Measurements from ENCODE around the gene C2CD4D. TPM values are rescaled to one million over a fixed set of nuclear protein-coding genes. Genes with fewer than 3 reads are reported as not detected.

The C2CD4D gene
- total RNA-seq, 1 donor from 2014 or later, result 1.3 TPM

DNA sequence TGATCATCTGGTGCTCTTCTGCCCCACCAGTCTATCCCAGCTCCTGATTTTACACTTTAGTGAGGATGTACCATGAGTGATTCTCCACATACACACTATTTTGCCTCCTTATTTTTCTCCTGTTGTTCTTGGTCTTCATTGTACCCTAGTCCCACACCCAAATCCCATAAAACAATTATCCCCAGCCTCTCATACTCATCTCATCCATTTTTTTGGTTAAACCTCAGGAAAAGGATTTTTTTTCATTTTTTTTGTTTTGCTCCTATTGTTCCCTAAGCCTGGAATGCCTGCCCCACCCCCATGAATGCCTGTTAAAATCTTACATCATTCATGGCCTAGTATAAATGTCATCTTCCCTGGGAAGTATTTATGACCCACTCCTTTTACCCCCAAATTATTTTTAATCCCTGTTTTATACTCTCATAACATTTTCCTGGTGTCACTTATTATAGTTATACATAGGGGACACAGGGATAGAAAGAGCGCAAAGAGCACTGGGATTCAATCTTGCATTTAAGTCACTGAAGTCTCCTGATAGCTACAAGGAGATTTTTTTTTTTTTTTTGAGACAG lies 29.5 kb downstream of the C2CD4D start:
- H3K27ac Mint-ChIP-seq, result no peak overlapping the region
- no peak for DNase-seq (ENCODE audit: low spot score, unreplicated experiment)
- H3K36me3 Mint-ChIP-seq (ENCODE audit: insufficient read depth), result no peaks in the 10 kb centered on the region
- TF ChIP-seq, protein P1, sequence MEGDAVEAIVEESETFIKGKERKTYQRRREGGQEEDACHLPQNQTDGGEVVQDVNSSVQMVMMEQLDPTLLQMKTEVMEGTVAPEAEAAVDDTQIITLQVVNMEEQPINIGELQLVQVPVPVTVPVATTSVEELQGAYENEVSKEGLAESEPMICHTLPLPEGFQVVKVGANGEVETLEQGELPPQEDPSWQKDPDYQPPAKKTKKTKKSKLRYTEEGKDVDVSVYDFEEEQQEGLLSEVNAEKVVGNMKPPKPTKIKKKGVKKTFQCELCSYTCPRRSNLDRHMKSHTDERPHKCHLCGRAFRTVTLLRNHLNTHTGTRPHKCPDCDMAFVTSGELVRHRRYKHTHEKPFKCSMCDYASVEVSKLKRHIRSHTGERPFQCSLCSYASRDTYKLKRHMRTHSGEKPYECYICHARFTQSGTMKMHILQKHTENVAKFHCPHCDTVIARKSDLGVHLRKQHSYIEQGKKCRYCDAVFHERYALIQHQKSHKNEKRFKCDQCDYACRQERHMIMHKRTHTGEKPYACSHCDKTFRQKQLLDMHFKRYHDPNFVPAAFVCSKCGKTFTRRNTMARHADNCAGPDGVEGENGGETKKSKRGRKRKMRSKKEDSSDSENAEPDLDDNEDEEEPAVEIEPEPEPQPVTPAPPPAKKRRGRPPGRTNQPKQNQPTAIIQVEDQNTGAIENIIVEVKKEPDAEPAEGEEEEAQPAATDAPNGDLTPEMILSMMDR (IDR thresholded peaks at IDR 0.05; ENCODE audit: unreplicated experiment), result no peak
- H3K4me1 Mint-ChIP-seq (ENCODE audit: low read depth), result no peaks in the 10 kb centered on the region
- H3K4me3 Mint-ChIP-seq (ENCODE audit: low read depth), result no peak overlapping the region
- no peaks in the 10 kb centered on the region for H3K9me3 Mint-ChIP-seq (ENCODE audit: low read depth)
- peaks cover 29% of the 10 kb centered on the region for H3K27me3 Mint-ChIP-seq

DNA sequence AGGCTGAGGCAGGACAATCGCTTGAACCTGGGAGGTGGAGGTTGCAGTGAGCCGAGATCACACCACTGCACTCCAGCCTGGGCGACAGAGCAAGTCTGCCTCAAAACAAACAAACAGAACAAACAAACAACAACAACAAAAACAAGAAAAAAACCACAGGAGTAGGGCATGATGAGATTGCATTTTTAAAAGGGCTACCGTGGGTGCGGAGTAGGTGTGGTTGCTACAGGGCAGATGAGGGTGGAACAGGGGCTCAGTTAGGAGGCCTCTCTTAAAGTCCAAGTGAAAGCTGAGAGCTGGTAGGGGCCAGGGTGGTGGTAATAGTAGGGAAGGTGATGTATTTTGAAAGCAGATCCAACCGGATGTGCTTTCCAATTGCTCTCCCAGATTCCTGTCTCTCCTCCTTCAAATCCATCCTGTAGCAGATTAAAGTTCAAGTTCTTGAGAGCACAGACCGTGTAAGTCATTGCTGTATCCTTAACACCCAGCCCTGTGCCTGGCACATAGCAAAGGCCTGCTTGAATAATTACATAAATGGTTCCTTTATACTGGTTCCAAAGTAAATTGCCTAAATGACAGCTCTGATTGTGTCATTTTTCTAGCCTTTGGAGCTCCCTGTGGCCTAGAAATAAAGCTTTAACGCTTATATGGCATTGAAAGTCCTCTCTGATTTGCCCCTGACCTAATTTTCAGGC lies 30.2 kb downstream of the C2CD4D start:
- Mint-ChIP-seq H3K27me3 (peaks cover 33% of the 10 kb centered on the region), H3K27ac (peak overlapping the region; percentile 42), H3K9me3 (ENCODE audit: low read depth) (no peaks in the 10 kb centered on the region), H3K36me3 (ENCODE audit: insufficient read depth) (no peaks in the 10 kb centered on the region), H3K4me3 (ENCODE audit: low read depth) (no peak overlapping the region), H3K4me1 (ENCODE audit: low read depth) (no peaks in the 10 kb centered on the region)
- no peak for DNase-seq (ENCODE audit: low spot score, unreplicated experiment)
- TF ChIP-seq, protein P1 (IDR thresholded peaks at IDR 0.05; ENCODE audit: unreplicated experiment), result no peak

DNA sequence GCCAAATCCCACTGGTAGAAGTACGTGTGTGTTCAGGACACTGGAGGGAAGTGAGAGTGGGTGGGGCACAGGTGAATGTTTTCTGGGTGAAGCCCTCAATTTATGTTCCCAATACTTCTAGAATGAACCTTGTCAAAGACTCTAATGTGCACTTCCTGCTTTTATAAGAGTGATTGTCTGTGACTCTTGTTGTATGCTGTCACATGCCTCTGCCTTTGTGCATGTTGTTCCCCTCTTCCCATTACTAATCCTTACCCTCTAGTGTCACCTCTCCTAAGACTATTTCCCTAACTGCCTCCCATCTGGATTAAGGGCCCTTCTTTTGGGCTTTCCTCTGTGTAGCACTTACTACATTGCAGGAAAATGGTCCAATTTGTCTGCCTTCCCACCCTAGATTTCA lies 31.9 kb downstream of the C2CD4D start:
- no peak overlapping the region for H3K27ac Mint-ChIP-seq
- H3K4me1 Mint-ChIP-seq (ENCODE audit: low read depth), result no peaks in the 10 kb centered on the region
- H3K36me3 Mint-ChIP-seq (ENCODE audit: insufficient read depth), result no peaks in the 10 kb centered on the region
- no peaks in the 10 kb centered on the region for H3K9me3 Mint-ChIP-seq (ENCODE audit: low read depth)
- no peak overlapping the region for H3K4me3 Mint-ChIP-seq (ENCODE audit: low read depth)
- H3K27me3 Mint-ChIP-seq, result peaks cover 39% of the 10 kb centered on the region
- TF ChIP-seq, protein P1 (IDR thresholded peaks at IDR 0.05; ENCODE audit: unreplicated experiment), result no peak
- no peak for DNase-seq (ENCODE audit: low spot score, unreplicated experiment)

DNA sequence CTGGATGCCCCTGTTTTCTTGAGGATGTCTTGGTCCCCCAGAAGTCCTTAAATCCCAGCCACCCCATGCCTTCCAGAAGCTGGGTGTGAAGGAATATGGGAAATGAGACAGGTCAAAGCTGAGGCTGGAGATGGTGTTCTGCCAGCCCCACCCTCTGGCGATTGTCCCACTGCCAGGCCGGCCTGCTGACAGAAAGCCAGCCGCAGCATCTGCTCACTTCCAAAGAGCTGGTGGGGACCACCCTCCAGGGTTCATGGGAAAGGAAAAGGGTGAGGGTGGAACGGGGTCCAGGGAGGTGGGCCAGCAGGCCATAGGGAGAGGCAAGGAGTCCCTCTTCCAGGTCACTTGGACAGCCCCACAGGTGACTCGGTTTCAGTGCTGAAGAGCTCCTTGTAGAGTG lies 32.5 kb downstream of the C2CD4D start:
- Mint-ChIP-seq H3K9me3 (ENCODE audit: low read depth) (no peaks in the 10 kb centered on the region), H3K36me3 (ENCODE audit: insufficient read depth) (no peaks in the 10 kb centered on the region), H3K27ac (no peak overlapping the region), H3K4me1 (ENCODE audit: low read depth) (no peaks in the 10 kb centered on the region), H3K27me3 (peaks cover 36% of the 10 kb centered on the region), H3K4me3 (ENCODE audit: low read depth) (no peak overlapping the region)
- no peak for DNase-seq (ENCODE audit: low spot score, unreplicated experiment)
- TF ChIP-seq, protein P1 (IDR thresholded peaks at IDR 0.05; ENCODE audit: unreplicated experiment), result no peak

DNA sequence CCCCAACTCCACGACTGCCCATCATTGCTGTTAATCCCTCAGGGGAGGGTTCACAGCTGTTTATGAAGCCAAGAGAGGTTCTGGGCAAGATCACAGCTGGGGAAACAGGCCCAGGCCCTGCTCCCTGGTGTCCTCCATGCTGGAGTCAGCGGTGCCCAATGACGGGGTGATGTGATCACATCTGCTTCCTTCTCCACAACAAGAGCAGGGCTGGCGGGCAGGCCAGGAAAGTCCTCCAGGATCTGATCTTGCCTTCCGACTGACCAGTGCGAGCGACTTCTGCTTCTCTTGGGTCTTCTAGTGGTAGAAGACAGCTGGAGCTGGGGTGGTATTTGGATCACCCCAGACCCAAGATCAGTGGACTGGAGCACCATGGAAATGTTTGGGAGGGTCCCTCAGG lies 33.5 kb downstream of the C2CD4D start:
- H3K27me3 Mint-ChIP-seq, result peaks cover 36% of the 10 kb centered on the region
- H3K36me3 Mint-ChIP-seq (ENCODE audit: insufficient read depth), result no peaks in the 10 kb centered on the region

More for the DNA sequence above, 33.5 kb downstream of the C2CD4D start:
- H3K27ac Mint-ChIP-seq, result no peak overlapping the region
- H3K9me3 Mint-ChIP-seq (ENCODE audit: low read depth), result no peaks in the 10 kb centered on the region
- DNase-seq (ENCODE audit: low spot score, unreplicated experiment), result no peak
- TF ChIP-seq, protein P1 (IDR thresholded peaks at IDR 0.05; ENCODE audit: unreplicated experiment), result no peak
- H3K4me1 Mint-ChIP-seq (ENCODE audit: low read depth), result no peaks in the 10 kb centered on the region
- H3K4me3 Mint-ChIP-seq (ENCODE audit: low read depth), result no peak overlapping the region
